Adipose tissue (tissue), 3 donors: ENCODE data around the gene HOXB4. TPM values are rescaled to one million over a fixed set of nuclear protein-coding genes. Genes with fewer than 3 reads are reported as not detected.

ENCODE experiments used
- H3K27ac ChIP-seq: one replicate; pipeline ENCODE4 v1.5.1; 2013; ENCODE audit warnings: low read depth, low read length
- WGBS, 3 donors: extraction: QIAGEN DNeasy Blood & Tissue Kit; methylation state at CpG; one replicate each; pipeline ENCODE4 v1.1.7; 2013; 5-methylcytosine and 5-hydroxymethylcytosine counted together
- polyA plus RNA-seq, 3 donors: library from polyadenylated mRNA; stranded (reverse); fragments of 200-250 nt; gene quantifications; one replicate each; pipeline ENCODE4 v1.2.3, GENCODE V29; 2013
- donor health status: healthy with polysubstance abuse.
- donor health status: Bipolar disorder and iron deficiency.
- donor health status: healthy.

Gene HOXB4
- polyA plus RNA-seq, 3 donors, result 1.1 to 5.4 (median 3.6) TPM

GRCh38 chr17:48555258-48556228 is 22.6 kb downstream of the HOXB4 start:
- no peak overlapping the region for H3K27ac ChIP-seq
- 8 to 23% (median 16%) methylated on average over 28 to 36 of the region's 36 CpGs for WGBS, 3 donors

DNA sequence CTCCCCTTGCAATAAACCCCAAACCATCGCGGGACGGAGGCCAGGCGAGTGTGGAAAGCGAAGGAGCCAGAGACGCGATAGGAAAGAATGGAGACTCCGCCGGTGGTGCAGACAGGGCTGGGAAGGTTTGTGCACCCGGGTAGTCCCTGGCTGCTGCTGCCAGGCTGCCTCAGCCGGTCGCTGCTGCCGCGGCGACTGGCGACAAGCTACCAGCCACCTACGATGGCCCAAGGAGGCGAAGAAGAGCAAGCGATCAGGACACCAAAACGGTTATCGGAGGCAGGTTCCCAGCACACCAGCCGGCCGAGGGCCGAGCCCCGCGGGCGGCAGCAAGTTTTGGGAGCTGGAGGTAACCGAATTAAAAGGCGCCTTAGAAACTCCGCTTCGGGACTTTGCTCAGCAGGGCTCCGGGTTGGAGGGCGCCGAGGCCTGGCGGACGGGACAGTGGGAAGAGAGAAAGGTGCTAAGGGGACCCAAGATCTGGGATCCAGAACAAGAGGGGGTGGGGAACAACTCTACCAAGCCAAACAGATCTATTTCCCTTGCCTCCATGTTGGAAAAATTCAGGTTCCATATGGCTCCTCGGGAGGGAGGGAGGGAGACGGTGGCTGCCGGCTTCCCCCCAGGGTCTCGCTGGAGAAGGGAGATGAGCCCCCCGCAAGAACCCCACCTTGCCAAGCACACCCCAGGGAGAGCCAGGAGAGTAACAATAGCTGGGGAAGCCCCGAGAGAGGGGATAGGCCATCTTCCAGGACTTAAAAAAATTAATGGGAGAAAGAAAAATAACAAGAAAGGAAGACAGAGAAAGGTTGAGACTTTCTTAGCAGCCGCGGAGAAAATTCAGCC is 23.5 kb downstream of the HOXB4 start:
- 22 to 59% (median 55%) methylated on average over 44 of the region's 44 CpGs for WGBS, 3 donors
- peak overlapping the region; percentile 23 for H3K27ac ChIP-seq

- 36 to 60% (median 57%) methylated on average over 1 of the region's 1 CpG for WGBS, 3 donors
- H3K27ac ChIP-seq, result no peak overlapping the region
These were observed 24.3 kb downstream of the HOXB4 start for GRCh38 chr17:48553826-48554225.

DNA sequence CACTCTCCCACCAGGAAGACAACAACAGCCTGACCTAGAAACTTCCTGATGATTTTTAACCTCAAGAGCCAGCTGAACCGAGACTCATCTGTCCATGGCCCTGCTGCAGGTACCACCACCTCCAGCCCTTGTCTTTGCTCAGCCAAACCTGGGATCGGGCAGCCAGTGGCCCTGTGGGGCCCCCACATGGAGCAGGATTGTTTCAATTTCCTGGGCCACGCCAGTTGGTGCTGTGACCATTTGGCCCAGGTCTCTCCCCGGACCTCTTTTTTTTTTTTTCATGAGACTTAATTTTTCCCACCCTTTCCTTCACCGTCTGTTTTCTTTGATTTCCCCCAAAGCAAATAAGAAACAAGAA is 25.0 kb downstream of the HOXB4 start:
- 40 to 56% (median 53%) methylated on average over 5 of the region's 5 CpGs for WGBS, 3 donors
- no peak overlapping the region for H3K27ac ChIP-seq

DNA sequence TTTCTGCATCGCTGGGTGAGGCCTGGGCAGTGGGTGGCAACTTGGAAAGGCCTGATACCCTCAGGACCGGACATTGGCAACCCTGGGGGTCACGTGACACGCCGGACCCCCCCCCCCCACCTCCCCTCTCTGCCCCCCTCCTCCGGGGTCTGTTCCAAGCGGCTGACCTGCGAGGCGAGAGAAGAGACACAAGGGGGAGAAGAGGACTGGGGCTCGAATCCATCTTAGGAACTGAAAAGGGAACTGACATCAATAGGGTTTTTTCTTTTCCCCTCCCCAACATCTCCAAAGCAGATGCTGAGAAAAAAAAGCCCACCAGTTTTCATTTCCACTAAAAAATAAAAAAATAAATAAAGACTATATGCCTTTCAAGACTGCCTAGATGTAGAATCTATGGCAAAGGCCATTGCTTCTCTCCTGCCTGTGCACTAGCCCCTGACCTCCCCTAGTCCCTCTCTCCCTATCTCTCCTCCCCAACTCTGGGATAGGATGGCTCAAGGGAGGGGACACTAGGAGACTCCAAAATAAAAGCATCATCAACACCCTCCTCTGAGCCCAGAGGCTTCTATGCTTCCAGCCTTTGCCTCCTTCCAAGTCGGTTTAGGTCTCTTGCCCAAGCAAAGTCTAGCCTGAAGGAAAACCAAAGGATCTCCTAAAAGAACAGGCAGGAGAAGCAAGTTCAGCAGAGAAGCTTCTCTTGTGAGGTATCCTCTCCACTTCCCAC is 25.5 kb downstream of the HOXB4 start:
- peak overlapping the region; percentile 24 for H3K27ac ChIP-seq
- WGBS, 3 donors, result 22 to 59% (median 27%) methylated on average over 8 to 11 of the region's 11 CpGs

- 32 to 74% (median 73%) methylated on average over 47 of the region's 47 CpGs for WGBS, 3 donors
- peak overlapping the region; percentile 24 for H3K27ac ChIP-seq
These were observed 26.3 kb downstream of the HOXB4 start for GRCh38 chr17:48551596-48552465.

GRCh38 chr17:48551214-48551555 is 27.0 kb downstream of the HOXB4 start:
- WGBS, 3 donors, result 18 to 85% (median 83%) methylated on average over 19 of the region's 19 CpGs
- no peak overlapping the region for H3K27ac ChIP-seq

DNA sequence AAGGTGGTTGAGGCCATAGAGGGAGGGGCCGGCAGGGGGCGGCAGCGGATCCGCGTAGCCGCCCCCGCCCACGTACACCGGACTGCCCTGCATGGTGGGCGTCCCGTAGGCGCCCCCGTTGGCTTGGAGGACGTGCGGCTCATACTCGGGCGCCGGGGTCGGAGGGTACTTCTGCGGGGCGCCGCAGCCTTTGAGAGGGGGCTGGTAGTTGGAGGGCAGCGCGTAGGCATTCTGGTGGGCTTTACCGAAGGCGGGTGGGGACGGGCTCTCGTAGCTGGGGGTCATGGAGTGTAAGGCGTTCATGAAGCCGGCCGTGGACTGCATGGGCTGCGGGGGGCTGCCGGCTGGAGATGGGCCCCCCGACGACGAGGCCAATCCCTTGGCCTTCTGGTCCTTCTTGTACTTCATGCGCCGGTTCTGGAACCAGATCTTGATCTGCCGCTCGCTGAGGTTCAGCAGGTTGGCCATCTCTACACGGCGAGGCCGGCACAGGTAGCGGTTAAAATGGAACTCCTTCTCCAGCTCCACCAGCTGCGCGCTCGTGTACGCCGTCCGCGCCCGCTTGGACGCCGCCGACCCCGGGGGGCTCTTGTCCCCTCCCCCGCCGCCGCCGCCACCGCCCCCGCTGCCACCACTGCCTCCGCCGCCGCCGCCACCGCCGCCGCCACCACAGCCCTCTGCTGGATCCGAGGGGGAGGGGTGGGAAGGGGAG is 27.5 kb downstream of the HOXB4 start:
- WGBS, 3 donors, result 25 to 75% (median 74%) methylated on average over 70 of the region's 70 CpGs
- no peak overlapping the region for H3K27ac ChIP-seq

DNA sequence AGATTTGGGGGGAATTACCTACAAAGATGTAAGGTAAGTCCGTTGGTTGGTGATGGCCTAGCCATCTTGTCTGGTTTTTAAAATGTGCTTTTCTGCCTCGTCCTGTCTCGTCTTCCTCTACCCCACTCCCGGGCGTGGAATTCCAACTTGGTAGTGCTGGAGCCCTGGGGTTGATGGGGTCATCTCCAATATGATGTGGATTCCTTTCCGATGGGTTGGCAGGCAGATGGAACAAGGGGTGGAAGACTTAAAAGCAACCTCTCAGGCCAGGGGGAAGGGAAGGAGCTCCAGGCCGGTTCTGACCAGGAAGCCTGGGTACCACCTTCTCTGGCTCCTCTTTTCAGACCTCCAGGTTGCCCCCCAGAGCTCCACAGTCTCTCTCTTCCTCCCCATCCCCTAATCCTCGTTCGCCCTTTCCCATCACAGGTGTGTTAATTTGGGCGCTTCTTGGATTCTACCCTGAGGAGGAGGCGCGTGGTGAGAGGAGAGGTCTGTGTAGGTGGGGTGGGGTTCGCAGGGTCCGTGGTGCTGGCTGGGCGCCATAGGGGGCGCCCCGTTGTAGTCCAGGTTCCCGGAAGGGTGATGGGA is 28.1 kb downstream of the HOXB4 start:
- 43 to 83% (median 77%) methylated on average over 17 to 18 of the region's 18 CpGs for WGBS, 3 donors
- H3K27ac ChIP-seq, result no peak overlapping the region

DNA sequence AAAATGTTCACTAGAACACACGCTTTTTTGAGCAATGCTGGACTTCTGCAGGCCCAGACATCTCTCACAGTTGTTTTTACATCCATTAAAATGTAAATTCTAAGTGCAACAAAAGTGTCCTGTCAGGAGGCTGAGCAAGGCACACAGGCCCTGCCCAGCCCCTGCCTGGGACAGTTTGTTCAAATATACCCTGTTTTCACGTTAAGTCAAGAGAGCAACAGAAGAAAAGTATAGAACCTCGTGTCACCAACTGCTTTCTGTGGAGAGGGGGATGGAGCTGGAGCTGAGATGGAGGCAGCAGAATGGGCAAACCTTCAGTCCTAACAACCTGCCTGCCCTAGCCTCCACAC is 28.9 kb downstream of the HOXB4 start:
- no peak overlapping the region for H3K27ac ChIP-seq
- 52 to 73% (median 66%) methylated on average over 3 of the region's 3 CpGs for WGBS, 3 donors

DNA sequence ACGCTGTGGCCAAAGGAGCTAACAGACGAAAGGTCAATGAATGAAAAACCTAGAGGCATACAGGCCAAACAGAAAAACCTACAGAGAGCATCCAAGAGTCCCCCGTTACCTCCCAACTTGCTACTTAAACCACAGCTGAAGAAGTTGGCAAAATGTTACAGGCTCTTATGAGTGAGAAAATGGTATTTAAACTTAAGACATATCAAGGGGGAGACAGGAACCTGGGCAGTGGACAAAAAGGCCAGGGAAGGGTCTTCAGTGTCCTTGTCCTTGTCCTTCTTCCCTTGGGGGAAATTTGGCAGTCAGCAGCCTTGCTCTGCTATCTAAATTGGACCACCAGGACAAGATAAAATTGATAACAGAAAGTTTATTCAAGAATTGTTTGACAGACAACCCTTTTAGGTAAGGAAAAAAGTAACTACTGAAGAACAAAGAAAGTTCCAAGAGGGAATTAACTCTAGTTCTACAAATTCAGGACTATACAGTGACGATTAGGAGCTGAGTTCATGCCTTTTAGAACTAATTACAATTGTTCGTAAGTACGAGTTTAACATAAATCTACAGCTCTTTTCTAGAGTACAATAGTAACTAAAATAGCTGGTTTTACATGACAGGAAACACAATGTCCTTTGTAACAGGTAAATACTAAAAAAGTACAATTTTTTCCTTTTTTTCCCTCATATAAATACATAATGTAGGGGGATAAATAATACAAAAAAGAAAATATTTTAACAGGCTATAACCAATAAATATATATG is 29.4 kb downstream of the HOXB4 start:
- H3K27ac ChIP-seq, result peak overlapping the region; percentile 30
- WGBS, 3 donors, result 48 to 51% (median 49%) methylated on average over 6 of the region's 6 CpGs

GRCh38 chr17:48547808-48548522 is 30.2 kb downstream of the HOXB4 start:
- WGBS, 3 donors, result 23 to 29% (median 28%) methylated on average over 24 of the region's 24 CpGs

GRCh38 chr17:48546924-48547807 is 31.0 kb downstream of the HOXB4 start:
- WGBS, 3 donors, result 27 to 41% (median 32%) methylated on average over 10 of the region's 10 CpGs
- H3K27ac ChIP-seq, result no peak overlapping the region

More at GRCh38 chr17:48547808-48548522, 30.2 kb downstream of the HOXB4 start:
- peak overlapping the region; percentile 30 for H3K27ac ChIP-seq

DNA sequence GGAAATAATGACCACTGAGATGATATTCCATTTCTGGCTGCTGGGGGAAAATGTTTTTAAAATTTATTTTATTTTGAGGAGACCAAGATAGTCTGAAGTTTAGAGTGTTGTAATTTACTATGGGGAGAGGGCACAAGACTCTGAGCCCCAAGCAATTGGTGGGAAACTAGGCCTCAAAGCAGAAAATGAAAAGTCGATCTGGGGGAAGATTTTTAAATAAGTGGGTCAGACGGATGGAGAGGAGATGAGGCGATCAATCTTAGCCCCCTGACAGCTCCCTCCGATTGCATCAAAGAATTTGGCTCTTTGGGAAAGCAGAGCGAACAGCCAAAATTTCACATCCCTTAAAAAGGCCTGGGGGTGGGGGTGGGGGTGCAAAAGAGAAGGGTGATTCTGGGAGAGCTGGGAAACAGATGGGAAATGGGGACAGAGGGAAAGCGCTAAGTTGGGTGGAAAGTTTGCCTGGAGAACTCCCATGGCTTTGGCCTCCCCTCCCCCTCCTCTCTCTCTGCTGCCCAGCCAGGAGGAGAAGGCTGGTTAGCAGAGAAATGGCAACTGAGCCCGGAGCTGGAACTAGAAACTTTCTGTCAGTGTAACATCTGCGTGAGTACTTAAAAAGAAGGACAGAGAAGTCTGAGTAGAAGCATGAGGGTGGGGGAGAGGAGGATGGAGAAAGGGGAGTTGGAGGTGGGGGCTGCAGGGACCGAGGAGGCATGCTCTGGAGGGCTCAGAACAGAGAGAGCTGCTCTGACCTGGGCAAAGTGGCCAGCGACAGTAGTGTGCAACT is 31.8 kb downstream of the HOXB4 start:
- no peak overlapping the region for H3K27ac ChIP-seq
- 31 to 35% (median 33%) methylated on average over 10 of the region's 10 CpGs for WGBS, 3 donors
